ENCODE results near the gene SRPRA.

The SRPRA gene

GRCh38 chr11:126282736-126283591 lies 14.3 kb upstream of the SRPRA start, which contains the start of gene TIRAP:
TSS of gene TIRAP (plus strand) at chr11:126283093. CDS start at chr11:126290895, 7,802 bp downstream.
- peak within 1 kb of the TSS; percentile 74 for H3K4me3 ChIP-seq (ENCODE audit: low read depth, low read length)
- TF ChIP-seq, protein P1, sequence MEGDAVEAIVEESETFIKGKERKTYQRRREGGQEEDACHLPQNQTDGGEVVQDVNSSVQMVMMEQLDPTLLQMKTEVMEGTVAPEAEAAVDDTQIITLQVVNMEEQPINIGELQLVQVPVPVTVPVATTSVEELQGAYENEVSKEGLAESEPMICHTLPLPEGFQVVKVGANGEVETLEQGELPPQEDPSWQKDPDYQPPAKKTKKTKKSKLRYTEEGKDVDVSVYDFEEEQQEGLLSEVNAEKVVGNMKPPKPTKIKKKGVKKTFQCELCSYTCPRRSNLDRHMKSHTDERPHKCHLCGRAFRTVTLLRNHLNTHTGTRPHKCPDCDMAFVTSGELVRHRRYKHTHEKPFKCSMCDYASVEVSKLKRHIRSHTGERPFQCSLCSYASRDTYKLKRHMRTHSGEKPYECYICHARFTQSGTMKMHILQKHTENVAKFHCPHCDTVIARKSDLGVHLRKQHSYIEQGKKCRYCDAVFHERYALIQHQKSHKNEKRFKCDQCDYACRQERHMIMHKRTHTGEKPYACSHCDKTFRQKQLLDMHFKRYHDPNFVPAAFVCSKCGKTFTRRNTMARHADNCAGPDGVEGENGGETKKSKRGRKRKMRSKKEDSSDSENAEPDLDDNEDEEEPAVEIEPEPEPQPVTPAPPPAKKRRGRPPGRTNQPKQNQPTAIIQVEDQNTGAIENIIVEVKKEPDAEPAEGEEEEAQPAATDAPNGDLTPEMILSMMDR (IDR thresholded peaks at IDR 0.05; ENCODE audit: low read depth, low read length) = no peak

DNA sequence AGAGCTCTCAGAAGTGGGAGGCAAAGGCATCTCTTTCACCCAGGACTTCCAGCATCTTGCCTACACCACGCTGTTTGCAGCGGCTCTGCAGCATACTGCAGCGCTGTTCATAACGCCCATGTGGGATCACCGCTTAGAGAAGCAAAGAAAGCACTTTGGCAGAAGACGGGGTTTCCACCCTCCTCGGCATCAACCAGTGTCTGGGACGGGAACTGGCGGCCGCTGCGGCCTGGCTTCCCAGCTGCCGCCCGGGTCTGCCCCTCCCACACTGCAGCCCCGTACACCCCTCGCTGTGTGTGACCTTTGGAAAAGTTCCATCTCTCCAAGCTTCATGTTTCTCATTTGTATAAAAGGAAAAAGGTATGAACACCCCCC lies 13.7 kb upstream of the SRPRA start:
- peak overlapping the region; percentile 74 for H3K4me3 ChIP-seq (ENCODE audit: low read depth, low read length)
- TF ChIP-seq, protein P1 (IDR thresholded peaks at IDR 0.05; ENCODE audit: low read depth, low read length) = no peak

DNA sequence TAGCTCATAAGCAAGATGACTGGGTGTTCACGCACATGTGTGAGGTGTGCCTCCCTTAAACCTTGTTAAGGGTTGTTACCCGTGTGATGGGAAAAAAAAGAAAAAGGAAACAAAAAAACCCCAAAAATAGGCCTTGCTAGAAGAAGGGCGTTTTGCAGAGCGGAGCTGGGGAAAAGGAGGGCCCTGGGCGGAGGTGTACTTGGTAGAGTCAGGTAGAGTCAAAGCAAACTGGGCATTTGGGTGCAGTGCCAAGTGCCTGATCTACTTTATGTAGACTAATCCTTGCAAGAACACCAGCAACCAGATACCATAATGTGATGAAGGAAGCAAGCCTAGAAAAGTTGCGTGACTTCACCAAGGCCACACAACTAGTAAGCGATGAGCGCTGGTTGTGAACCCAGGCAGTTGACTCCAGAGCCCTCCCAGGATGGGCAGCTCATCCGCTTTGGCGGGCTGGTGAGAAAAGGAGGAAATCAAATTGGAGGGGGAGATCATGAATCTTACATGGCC lies 13.0 kb upstream of the SRPRA start:
- TF ChIP-seq, protein P1 (IDR thresholded peaks at IDR 0.05; ENCODE audit: low read depth, low read length) = no peak
- no peak overlapping the region for H3K4me3 ChIP-seq (ENCODE audit: low read depth, low read length)

- no peak overlapping the region for H3K4me3 ChIP-seq (ENCODE audit: low read depth, low read length)
- TF ChIP-seq, protein P1 (IDR thresholded peaks at IDR 0.05; ENCODE audit: low read depth, low read length) = no peak
These were observed 12.6 kb upstream of the SRPRA start for GRCh38 chr11:126281245-126281644.

DNA sequence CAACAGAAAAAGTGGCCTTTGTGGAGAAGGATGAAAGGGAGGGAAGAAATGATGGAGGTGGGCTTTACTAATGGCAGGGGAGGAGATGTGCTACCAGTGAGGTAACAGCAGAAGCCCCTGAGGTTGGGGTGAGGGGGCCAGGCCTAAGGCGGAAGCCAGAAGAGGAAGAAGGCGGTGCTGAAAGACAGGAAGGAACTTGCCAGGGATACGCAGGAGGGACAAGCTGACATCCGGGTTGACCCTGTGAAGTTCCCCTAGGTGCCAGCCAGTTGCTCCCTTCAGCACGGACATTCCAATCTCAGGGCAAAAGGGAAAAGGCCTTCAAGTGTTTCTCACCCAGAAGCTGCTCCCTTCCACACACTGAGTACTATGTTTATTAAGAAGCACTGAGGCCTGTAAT lies 11.9 kb upstream of the SRPRA start:
- TF ChIP-seq, protein P1 (IDR thresholded peaks at IDR 0.05; ENCODE audit: low read depth, low read length) = no peak
- H3K4me3 ChIP-seq (ENCODE audit: low read depth, low read length) = no peak overlapping the region

GRCh38 chr11:126279191-126279590 lies 10.5 kb upstream of the SRPRA start:
- no peak overlapping the region for H3K4me3 ChIP-seq (ENCODE audit: low read depth, low read length)
- TF ChIP-seq, protein P1 (IDR thresholded peaks at IDR 0.05; ENCODE audit: low read depth, low read length) = no peak

GRCh38 chr11:126277780-126278179 lies 9.1 kb upstream of the SRPRA start:
- TF ChIP-seq, protein P1 (IDR thresholded peaks at IDR 0.05; ENCODE audit: low read depth, low read length) = no peak
- H3K4me3 ChIP-seq (ENCODE audit: low read depth, low read length) = no peak overlapping the region
